ENCODE results near the gene MAN1C1.

Gene MAN1C1

DNA sequence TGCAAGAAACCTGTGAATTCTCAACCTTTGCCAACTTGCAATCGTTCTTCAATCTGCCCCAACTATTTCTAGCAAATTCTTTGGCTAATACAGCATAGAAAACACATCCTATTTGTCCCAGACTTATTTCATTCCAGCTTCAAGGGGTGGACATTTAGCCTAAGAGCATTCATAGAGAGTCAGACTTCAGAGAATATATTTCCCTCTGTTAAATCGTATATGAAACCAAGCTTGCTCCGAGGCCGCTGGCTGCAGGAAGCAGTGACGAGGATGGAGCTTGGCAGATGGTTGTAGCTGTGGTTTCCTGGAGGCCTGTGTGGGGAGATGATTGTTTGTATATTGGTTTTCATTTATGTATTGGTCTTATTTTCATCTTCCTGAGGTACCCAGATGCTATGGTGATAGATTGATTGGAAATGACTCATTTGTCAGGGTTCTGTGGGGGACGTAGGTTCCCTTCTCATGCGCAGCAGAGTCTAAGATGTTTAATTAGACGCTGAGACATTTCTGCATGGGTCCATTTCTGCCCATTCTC is 26.1 kb downstream of the MAN1C1 start:
- H3K36me3 ChIP-seq (ENCODE audit: insufficient read depth, low read length) = no peaks in the 10 kb centered on the region
- DNase-seq (peak; percentile 67), ATAC-seq (ENCODE audit: insufficient read depth, low read depth) (peak; percentile 98)
- peaks cover 11% of the 10 kb centered on the region for H3K4me1 ChIP-seq (ENCODE audit: insufficient read depth, low read length)
- H4K20me1 ChIP-seq (ENCODE audit: insufficient read depth, low read length) = peaks cover 27% of the 10 kb centered on the region; the same call in 1 of the 2 replicates
- no peak overlapping the region; the same call in 1 of the 2 replicates for H3K4me2 ChIP-seq (ENCODE audit: insufficient read depth, low read length)
- no peak overlapping the region for H2AFZ ChIP-seq (ENCODE audit: low read depth, low read length)
- H3K9me3 ChIP-seq (ENCODE audit: insufficient read depth, low read length, severe bottlenecking) = peaks cover 8% of the 10 kb centered on the region
- TF ChIP-seq EZH2 (IDR thresholded peaks at IDR 0.05; ENCODE audit: borderline replicate concordance, low read depth, low read length, severe bottlenecking) = no peak
- TF ChIP-seq, protein P1, sequence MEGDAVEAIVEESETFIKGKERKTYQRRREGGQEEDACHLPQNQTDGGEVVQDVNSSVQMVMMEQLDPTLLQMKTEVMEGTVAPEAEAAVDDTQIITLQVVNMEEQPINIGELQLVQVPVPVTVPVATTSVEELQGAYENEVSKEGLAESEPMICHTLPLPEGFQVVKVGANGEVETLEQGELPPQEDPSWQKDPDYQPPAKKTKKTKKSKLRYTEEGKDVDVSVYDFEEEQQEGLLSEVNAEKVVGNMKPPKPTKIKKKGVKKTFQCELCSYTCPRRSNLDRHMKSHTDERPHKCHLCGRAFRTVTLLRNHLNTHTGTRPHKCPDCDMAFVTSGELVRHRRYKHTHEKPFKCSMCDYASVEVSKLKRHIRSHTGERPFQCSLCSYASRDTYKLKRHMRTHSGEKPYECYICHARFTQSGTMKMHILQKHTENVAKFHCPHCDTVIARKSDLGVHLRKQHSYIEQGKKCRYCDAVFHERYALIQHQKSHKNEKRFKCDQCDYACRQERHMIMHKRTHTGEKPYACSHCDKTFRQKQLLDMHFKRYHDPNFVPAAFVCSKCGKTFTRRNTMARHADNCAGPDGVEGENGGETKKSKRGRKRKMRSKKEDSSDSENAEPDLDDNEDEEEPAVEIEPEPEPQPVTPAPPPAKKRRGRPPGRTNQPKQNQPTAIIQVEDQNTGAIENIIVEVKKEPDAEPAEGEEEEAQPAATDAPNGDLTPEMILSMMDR (IDR thresholded peaks at IDR 0.05; ENCODE audit: borderline replicate concordance, extremely low read depth, low read length, poor library complexity, severe bottlenecking) = no peak
- no peak overlapping the region for H3K4me3 ChIP-seq (ENCODE audit: low read depth in 1 of 2, low read length in 2 of 2)
- H3K27ac ChIP-seq (ENCODE audit: low read length) = no peak overlapping the region
- no peaks in the 10 kb centered on the region for H3K79me2 ChIP-seq (ENCODE audit: insufficient read depth, low read length)
- peaks cover 36% of the 10 kb centered on the region for H3K27me3 ChIP-seq (ENCODE audit: insufficient read depth, low read length, poor library complexity)
- H3K9ac ChIP-seq (ENCODE audit: low read depth, low read length) = no peak overlapping the region

DNA sequence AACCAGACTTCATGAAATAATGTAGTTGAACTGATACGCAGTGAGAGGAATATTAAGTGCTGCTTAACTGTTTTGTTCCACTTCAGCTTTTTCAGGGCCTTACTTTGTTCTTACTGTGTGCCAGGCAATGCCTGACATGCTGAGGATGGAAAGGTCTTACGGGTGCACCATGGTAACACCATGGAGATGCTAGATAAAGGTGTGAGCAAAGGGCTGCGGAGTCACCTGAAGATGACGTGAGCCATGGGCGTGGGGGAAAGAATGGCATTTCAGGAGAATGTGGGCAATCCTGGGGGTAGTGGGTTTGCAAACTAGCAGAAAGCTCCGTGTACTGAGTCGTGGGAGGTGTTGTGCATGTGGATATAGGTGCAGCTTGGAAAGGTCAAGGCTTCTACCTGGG is 27.3 kb downstream of the MAN1C1 start:
- Histone ChIP-seq H3K9ac (ENCODE audit: low read depth, low read length) (no peak overlapping the region), H3K4me3 (ENCODE audit: low read depth in 1 of 2, low read length in 2 of 2) (no peak overlapping the region), H3K4me2 (ENCODE audit: insufficient read depth, low read length) (no peak overlapping the region), H3K4me1 (ENCODE audit: insufficient read depth, low read length) (peaks cover 11% of the 10 kb centered on the region), H3K27me3 (ENCODE audit: insufficient read depth, low read length, poor library complexity) (peaks cover 40% of the 10 kb centered on the region), H3K79me2 (ENCODE audit: insufficient read depth, low read length) (no peaks in the 10 kb centered on the region), H3K9me3 (ENCODE audit: insufficient read depth, low read length, severe bottlenecking) (peaks cover 2% of the 10 kb centered on the region), H3K27ac (ENCODE audit: low read length) (no peak overlapping the region), H3K36me3 (ENCODE audit: insufficient read depth, low read length) (no peaks in the 10 kb centered on the region), H4K20me1 (ENCODE audit: insufficient read depth, low read length) (peaks cover 29% of the 10 kb centered on the region), H2AFZ (ENCODE audit: low read depth, low read length) (no peak overlapping the region)
- DNase-seq (no peak), ATAC-seq (ENCODE audit: insufficient read depth, low read depth) (no peak)
- no peak for TF ChIP-seq EZH2 (IDR thresholded peaks at IDR 0.05; ENCODE audit: borderline replicate concordance, low read depth, low read length, severe bottlenecking)
- TF ChIP-seq, protein P1 (IDR thresholded peaks at IDR 0.05; ENCODE audit: borderline replicate concordance, extremely low read depth, low read length, poor library complexity, severe bottlenecking) = no peak

DNA sequence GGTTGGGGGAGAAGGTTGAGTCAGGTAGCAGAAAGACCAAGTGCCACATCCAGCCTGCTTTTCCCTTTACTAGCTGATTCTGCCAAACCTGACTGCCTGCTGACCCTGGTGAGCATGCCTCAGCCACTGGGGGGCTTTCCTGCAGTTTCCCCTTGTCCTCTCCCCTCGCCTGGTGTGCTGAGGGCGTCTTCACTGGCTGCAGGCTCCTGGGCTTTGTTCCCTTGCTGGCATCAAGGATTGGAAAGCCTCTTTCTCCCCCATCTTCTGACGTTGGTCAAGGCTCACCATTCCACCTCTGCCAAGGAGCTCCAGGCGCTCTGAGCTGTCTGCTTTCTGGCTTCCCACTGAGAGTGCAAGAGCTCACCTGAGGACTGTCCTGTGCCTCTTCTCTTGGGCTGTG is 28.4 kb downstream of the MAN1C1 start:
- H3K36me3 ChIP-seq (ENCODE audit: insufficient read depth, low read length) = no peaks in the 10 kb centered on the region
- H3K79me2 ChIP-seq (ENCODE audit: insufficient read depth, low read length) = no peaks in the 10 kb centered on the region
- H3K27me3 ChIP-seq (ENCODE audit: insufficient read depth, low read length, poor library complexity) = peaks cover 45% of the 10 kb centered on the region
- no peaks in the 10 kb centered on the region for H3K9me3 ChIP-seq (ENCODE audit: insufficient read depth, low read length, severe bottlenecking)
- no peak for DNase-seq
- H3K9ac ChIP-seq (ENCODE audit: low read depth, low read length) = no peak overlapping the region
- H3K4me1 ChIP-seq (ENCODE audit: insufficient read depth, low read length) = peaks cover 11% of the 10 kb centered on the region
- H3K4me2 ChIP-seq (ENCODE audit: insufficient read depth, low read length) = no peak overlapping the region
- no peak for ATAC-seq (ENCODE audit: insufficient read depth, low read depth)
- TF ChIP-seq, protein P1 (IDR thresholded peaks at IDR 0.05; ENCODE audit: borderline replicate concordance, extremely low read depth, low read length, poor library complexity, severe bottlenecking) = no peak
- no peak for TF ChIP-seq EZH2 (IDR thresholded peaks at IDR 0.05; ENCODE audit: borderline replicate concordance, low read depth, low read length, severe bottlenecking)
- no peak overlapping the region for H3K4me3 ChIP-seq (ENCODE audit: low read depth in 1 of 2, low read length in 2 of 2)
- no peak overlapping the region for H2AFZ ChIP-seq (ENCODE audit: low read depth, low read length)
- no peak overlapping the region for H3K27ac ChIP-seq (ENCODE audit: low read length)
- peaks cover 29% of the 10 kb centered on the region for H4K20me1 ChIP-seq (ENCODE audit: insufficient read depth, low read length)
